ENCODE data around the gene B3GALNT2. TPM values are rescaled to one million over a fixed set of nuclear protein-coding genes. Genes with fewer than 3 reads are reported as not detected.

B3GALNT2 gene
- total and polyA plus RNA-seq, 2 donors (not counting 1 experiment from before 2014, with no cell fraction given), result 5.6 to 12.2 TPM

DNA sequence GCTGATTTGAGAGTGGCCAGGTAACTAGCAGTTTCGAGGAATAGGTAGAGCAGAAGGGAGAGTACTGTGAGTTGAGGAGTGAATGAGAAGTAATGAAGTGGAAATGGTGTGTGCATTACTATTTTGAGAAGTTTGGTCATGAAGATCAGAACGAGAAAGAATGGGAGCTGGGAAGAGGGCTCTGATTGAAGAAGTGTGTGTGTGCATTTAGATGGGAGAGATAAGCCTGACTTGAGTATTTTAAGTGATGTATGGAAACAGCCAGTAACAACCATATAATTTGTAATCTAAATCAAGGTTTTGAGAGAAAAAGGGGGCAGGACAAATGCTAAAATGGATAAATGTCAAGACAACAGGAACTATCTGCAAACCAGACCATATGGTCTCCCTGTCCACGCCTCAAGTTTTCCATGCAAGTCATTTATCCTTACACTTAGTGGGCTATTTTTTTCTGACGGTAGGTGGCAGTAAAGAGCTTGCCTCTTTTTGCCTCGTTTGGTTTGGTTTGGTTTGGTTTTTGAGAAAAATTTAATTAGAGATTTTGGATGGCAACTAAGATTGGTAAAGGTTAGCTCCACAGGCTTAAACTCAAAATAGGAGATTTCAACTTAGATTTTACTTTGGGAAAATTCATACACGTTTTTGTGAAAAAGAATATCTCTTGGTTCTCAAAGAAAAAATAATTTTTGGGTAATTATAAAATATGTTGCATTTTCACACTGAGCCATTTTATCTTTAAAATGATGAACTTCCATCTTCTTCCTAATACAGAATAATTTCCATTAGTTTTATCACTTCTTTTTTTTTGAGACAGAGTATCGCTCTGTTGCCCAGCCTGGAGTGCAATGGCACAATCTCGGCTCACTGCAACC is 9.5 kb upstream of the B3GALNT2 start:
- no peaks in the 10 kb centered on the region for H3K9me3 Mint-ChIP-seq (ENCODE audit: insufficient read depth)

More for the DNA sequence above, 9.5 kb upstream of the B3GALNT2 start:
- intact Hi-C loops (cut with micrococcal nuclease), result loop anchor here (1.0 to 2.0 kb wide), 3 partner anchors 9 to 457 kb away; partner anchors contain the start of gene B3GALNT2
- no peak overlapping the region for H2AFZ ChIP-seq (ENCODE audit: insufficient read depth, low read depth, low read length, poor library complexity, severe bottlenecking)
- no peak overlapping the region for H3K4me3 ChIP-seq (ENCODE audit: control extremely low read depth in 1 of 5, extremely low read depth in 1 of 5, insufficient read depth in 1 of 5, low read depth in 2 of 5, low read length in 4 of 5)
- no peak for TF ChIP-seq EZH2 (IDR thresholded peaks at IDR 0.05; ENCODE audit: borderline replicate concordance, insufficient read depth, low read depth, low read length, poor library complexity, severe bottlenecking)
- TF ChIP-seq, protein P1, sequence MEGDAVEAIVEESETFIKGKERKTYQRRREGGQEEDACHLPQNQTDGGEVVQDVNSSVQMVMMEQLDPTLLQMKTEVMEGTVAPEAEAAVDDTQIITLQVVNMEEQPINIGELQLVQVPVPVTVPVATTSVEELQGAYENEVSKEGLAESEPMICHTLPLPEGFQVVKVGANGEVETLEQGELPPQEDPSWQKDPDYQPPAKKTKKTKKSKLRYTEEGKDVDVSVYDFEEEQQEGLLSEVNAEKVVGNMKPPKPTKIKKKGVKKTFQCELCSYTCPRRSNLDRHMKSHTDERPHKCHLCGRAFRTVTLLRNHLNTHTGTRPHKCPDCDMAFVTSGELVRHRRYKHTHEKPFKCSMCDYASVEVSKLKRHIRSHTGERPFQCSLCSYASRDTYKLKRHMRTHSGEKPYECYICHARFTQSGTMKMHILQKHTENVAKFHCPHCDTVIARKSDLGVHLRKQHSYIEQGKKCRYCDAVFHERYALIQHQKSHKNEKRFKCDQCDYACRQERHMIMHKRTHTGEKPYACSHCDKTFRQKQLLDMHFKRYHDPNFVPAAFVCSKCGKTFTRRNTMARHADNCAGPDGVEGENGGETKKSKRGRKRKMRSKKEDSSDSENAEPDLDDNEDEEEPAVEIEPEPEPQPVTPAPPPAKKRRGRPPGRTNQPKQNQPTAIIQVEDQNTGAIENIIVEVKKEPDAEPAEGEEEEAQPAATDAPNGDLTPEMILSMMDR (IDR thresholded peaks at IDR 0.05), result peak; percentile 94
- Mint-ChIP-seq H3K27ac (no peak overlapping the region), H3K27me3 (peaks cover 36% of the 10 kb centered on the region), H3K4me1 (peaks cover 1% of the 10 kb centered on the region), H3K4me3 (no peak overlapping the region)
- no peaks in the 10 kb centered on the region for H3K79me2 ChIP-seq (ENCODE audit: control insufficient read depth, insufficient read depth, low read length)
- H3K27me3 ChIP-seq (replicated peaks in 1 of 4; ENCODE audit: control extremely low read depth in 1 of 4, control insufficient read depth in 3 of 4, insufficient read depth in 4 of 4, low read length in 3 of 4), result no peaks in the 10 kb centered on the region
- WGBS (ENCODE audit: insufficient coverage), result 50% methylated on average over 2 of the region's 8 CpGs
- no peaks in the 10 kb centered on the region for H3K4me1 ChIP-seq (ENCODE audit: control insufficient read depth in 2 of 2, insufficient read depth in 2 of 2, low read length in 2 of 2)
- ATAC-seq (ENCODE audit: low read depth) (peak; percentile 64), DNase-seq (peak; percentile 74)
- no peaks in the 10 kb centered on the region for H3K36me3 ChIP-seq (replicated peaks in 1 of 2; ENCODE audit: control extremely low read depth in 1 of 2, control insufficient read depth in 1 of 2, extremely low read depth in 1 of 2, insufficient read depth in 2 of 2, low read length in 1 of 2)
- ChIA-PET CTCF (interaction anchor here (0.7 to 3.0 kb wide), 16 partner anchors 9 to 461 kb away, joined by 3 to 21 read pairs (median 4); partner anchors contain the start of gene B3GALNT2), POLR2A (no interaction called here)
- no peak overlapping the region for H3K27ac ChIP-seq (ENCODE audit: low read length in 2 of 2)
- H3K4me2 ChIP-seq (replicated peaks; ENCODE audit: low read depth, low read length, poor library complexity, severe bottlenecking), result no peak overlapping the region
- no peak overlapping the region for H3K9ac ChIP-seq (ENCODE audit: low read length)
- no peaks in the 10 kb centered on the region for H3K9me3 ChIP-seq (ENCODE audit: control extremely low read depth in 1 of 3, control insufficient read depth in 2 of 3, insufficient read depth in 1 of 3, low read length in 2 of 3)
- no peaks in the 10 kb centered on the region for H4K20me1 ChIP-seq (ENCODE audit: control insufficient read depth, insufficient read depth, low read length, poor library complexity, severe bottlenecking)
